DMS79 treated with DMSO at 0.1 percent for 48 hours (cell line): ENCODE data around the gene TAOK1.
A peak's percentile ranks its signal among the peaks of the same experiment; 100 is the strongest.
"Not testable (repeated sequence)": the region's sequence is repeated elsewhere in the genome, so short reads cannot be mapped to it uniquely, and the experiment has no call there.

ENCODE experiments used
- DNase-seq: peaks from one replicate; lab custom pipeline; 2025; lab: John Stamatoyannopoulos, UW

TAOK1 gene

GRCh38 chr17:29389982-29390850 lies at the start of gene TAOK1:
TAOK1 (plus strand) TSS chr17:29390363; CDS start chr17:29451549, 61,186 bp downstream.
- DNase-seq: peak; percentile 95

GRCh38 chr17:29341726-29342125 lies 48.4 kb upstream of the TAOK1 start:
- DNase-seq: no peak

GRCh38 chr17:29342158-29342765 lies 47.9 kb upstream of the TAOK1 start:
- DNase-seq: no peak

GRCh38 chr17:29344201-29344856 lies 45.8 kb upstream of the TAOK1 start:
- no peak for DNase-seq

GRCh38 chr17:29345066-29345465 lies 45.1 kb upstream of the TAOK1 start:
- no peak for DNase-seq

GRCh38 chr17:29345470-29345869 lies 44.7 kb upstream of the TAOK1 start:
- not testable (repeated sequence) for DNase-seq

GRCh38 chr17:29346462-29346861 lies 43.7 kb upstream of the TAOK1 start:
- DNase-seq: no peak

GRCh38 chr17:29347831-29348629 lies 42.1 kb upstream of the TAOK1 start:
- DNase-seq: no peak

- no peak for DNase-seq
Observed at GRCh38 chr17:29349409-29349808, 40.8 kb upstream of the TAOK1 start.

- no peak for DNase-seq
Observed at GRCh38 chr17:29352146-29352545, 38.0 kb upstream of the TAOK1 start.

- no peak for DNase-seq
Observed at GRCh38 chr17:29357232-29357631, 32.9 kb upstream of the TAOK1 start.

- DNase-seq: no peak
Observed at GRCh38 chr17:29357821-29358232, 32.3 kb upstream of the TAOK1 start.

GRCh38 chr17:29358416-29358815 lies 31.7 kb upstream of the TAOK1 start:
- no peak for DNase-seq

GRCh38 chr17:29359777-29360176 lies 30.4 kb upstream of the TAOK1 start:
- no peak for DNase-seq

GRCh38 chr17:29363716-29364115 lies 26.4 kb upstream of the TAOK1 start:
- no peak for DNase-seq

- DNase-seq: no peak
Observed at GRCh38 chr17:29364691-29365090, 25.5 kb upstream of the TAOK1 start.

GRCh38 chr17:29368161-29368560 lies 22.0 kb upstream of the TAOK1 start:
- no peak for DNase-seq

GRCh38 chr17:29368926-29369325 lies 21.2 kb upstream of the TAOK1 start:
- no peak for DNase-seq

GRCh38 chr17:29369831-29370735 lies 20.1 kb upstream of the TAOK1 start:
- DNase-seq: peak; percentile 76

- no peak for DNase-seq
Observed at GRCh38 chr17:29376667-29377270, 13.4 kb upstream of the TAOK1 start.

- DNase-seq: no peak
Observed at GRCh38 chr17:29378500-29378899, 11.7 kb upstream of the TAOK1 start.
